Activated naive CD8-positive, alpha-beta T cell treated with anti-CD3 and anti-CD28 coated beads, Interleukin-2, amount 50 U/mL, for 16 hours (primary cell): Measurements from ENCODE around the gene SDF2.
"Not testable (repeated sequence)": the region's sequence is repeated elsewhere in the genome, so short reads cannot be mapped to it uniquely, and the experiment has no call there.

ENCODE experiments used
- DNase-seq: peaks from one replicate; pipeline ENCODE4 v3.0.0-alpha.2; 2020; ENCODE audit warnings: low read depth, low spot score

Gene SDF2

GRCh38 chr17:28634206-28634865 is 27.4 kb downstream of the SDF2 start:
- no peak for DNase-seq

GRCh38 chr17:28626818-28627217 is 34.9 kb downstream of the SDF2 start:
- DNase-seq: no peak

- DNase-seq: no peak
Observed at GRCh38 chr17:28624148-28624547, 37.6 kb downstream of the SDF2 start.

GRCh38 chr17:28623696-28624095 is 38.0 kb downstream of the SDF2 start:
- DNase-seq: no peak

GRCh38 chr17:28622186-28622585 is 39.5 kb downstream of the SDF2 start:
- no peak for DNase-seq

- DNase-seq: no peak
Observed at GRCh38 chr17:28620010-28620409, 41.7 kb downstream of the SDF2 start.

- DNase-seq: no peak
Observed at GRCh38 chr17:28618464-28618863, 43.2 kb downstream of the SDF2 start.

- no peak for DNase-seq
Observed at GRCh38 chr17:28616281-28616680, 45.4 kb downstream of the SDF2 start.

- DNase-seq: no peak
Observed at GRCh38 chr17:28615260-28615940, 46.3 kb downstream of the SDF2 start.

GRCh38 chr17:28613931-28614381 is 47.8 kb downstream of the SDF2 start, which contains the start of gene RSKR:
Gene RSKR, minus strand, starts transcription at chr17:28614185. Its CDS starts 24 bp downstream, at chr17:28614161.
- no peak for DNase-seq

- DNase-seq: no peak
Observed at GRCh38 chr17:28612936-28613872, 48.5 kb downstream of the SDF2 start.

GRCh38 chr17:28612531-28612930 is 49.2 kb downstream of the SDF2 start:
- no peak for DNase-seq

GRCh38 chr17:28610376-28610775 is 51.3 kb downstream of the SDF2 start:
- DNase-seq: no peak

GRCh38 chr17:28604031-28604430 is 57.7 kb downstream of the SDF2 start:
- DNase-seq: not testable (repeated sequence)

GRCh38 chr17:28599311-28600184 is 62.2 kb downstream of the SDF2 start:
- DNase-seq: peak; percentile 15

GRCh38 chr17:28598799-28599310 is 62.9 kb downstream of the SDF2 start, which contains the start of gene SPAG5:
Gene SPAG5, minus strand, starts transcription at chr17:28599025. Its CDS starts 79 bp downstream, at chr17:28598946.
- peak; percentile 87 for DNase-seq

- no peak for DNase-seq
Observed at GRCh38 chr17:28598389-28598788, 63.3 kb downstream of the SDF2 start.
